SJSA1 (cell line): ENCODE results near the gene UHRF1. TPM values are rescaled to one million over a fixed set of nuclear protein-coding genes. Genes with fewer than 3 reads are reported as not detected.
A peak's percentile ranks its signal among the peaks of the same experiment; 100 is the strongest.
"Not testable (repeated sequence)": the region's sequence is repeated elsewhere in the genome, so short reads cannot be mapped to it uniquely, and the experiment has no call there.

ENCODE experiments used
- DNase-seq, 2 experiments: peaks; one replicate each; pipeline ENCODE4 v3.0.0-alpha.2; 2015 to 2020; ENCODE audit warnings: low spot score in 2 of 2, low read depth in 1 of 2
- H3K27ac ChIP-seq: fragments of 250-450 bp; sonication (Bioruptor Pico); 2 replicates; pipeline ENCODE4 v1.5.1; 2020; ENCODE audit warnings: mild to moderate bottlenecking, moderate library complexity
- H3K27me3 ChIP-seq: fragments of 250-450 bp; sonication (Bioruptor Pico); replicated peaks from 2 replicates; pipeline ENCODE4 v1.5.1; 2020; ENCODE audit warnings: mild to moderate bottlenecking, moderate library complexity
- H3K36me3 ChIP-seq: fragments of 250-450 bp; sonication (Bioruptor Pico); 2 replicates; pipeline ENCODE4 v1.5.1; 2020; ENCODE audit warnings: mild to moderate bottlenecking
- H3K4me1 ChIP-seq: fragments of 250-450 bp; sonication (Bioruptor Pico); replicated peaks from 2 replicates; pipeline ENCODE4 v1.6.1; 2021; ENCODE audit warnings: mild to moderate bottlenecking
- H3K4me3 ChIP-seq: fragments of 250-450 bp; sonication (Bioruptor Pico); 2 replicates; pipeline ENCODE4 v1.5.1; 2020; ENCODE audit warnings: mild to moderate bottlenecking
- H3K9me3 ChIP-seq: fragments of 250-450 bp; sonication (Bioruptor Pico); replicated peaks from 2 replicates; pipeline ENCODE4 v1.5.1; 2020; ENCODE audit warnings: mild to moderate bottlenecking
- total RNA-seq: library from RNA; depleted of rRNA; stranded (reverse); fragments of >200 nt; shearing (Covaris generic); gene quantifications from 2 replicates; pipeline ENCODE4 v1.2.3, GENCODE V29; 2014

UHRF1 gene
- total RNA-seq, 1 experiment from 2014 or later: 85.8 TPM

- Histone ChIP-seq H3K36me3 (peaks cover 10% of the 10 kb centered on the region), H3K4me1 (peaks cover 51% of the 10 kb centered on the region)
- not testable (repeated sequence) for H3K4me3 ChIP-seq, H3K9me3 ChIP-seq, H3K27ac ChIP-seq, DNase-seq, H3K27me3 ChIP-seq
These were observed 66.3 kb downstream of the UHRF1 start for GRCh38 chr19:4975601-4976000.

- no peak overlapping the region for H3K4me3 ChIP-seq
These were observed 67.3 kb downstream of the UHRF1 start for GRCh38 chr19:4976401-4977298.

GRCh38 chr19:4977299-4978174, 68.2 kb downstream of the UHRF1 start:
- H3K27me3 ChIP-seq: no peaks in the 10 kb centered on the region
- peaks cover 39% of the 10 kb centered on the region for H3K4me1 ChIP-seq
- peak overlapping the region; percentile 58 for H3K27ac ChIP-seq
- peaks cover 10% of the 10 kb centered on the region for H3K36me3 ChIP-seq
- peak; percentile 81 to 88 for DNase-seq
- no peaks in the 10 kb centered on the region for H3K9me3 ChIP-seq
- H3K4me3 ChIP-seq: no peak overlapping the region

More at GRCh38 chr19:4976401-4977298, 67.3 kb downstream of the UHRF1 start:
- H3K9me3 ChIP-seq: no peaks in the 10 kb centered on the region
- H3K27me3 ChIP-seq: no peaks in the 10 kb centered on the region
- DNase-seq: peak; percentile 47 to 66
- H3K4me1 ChIP-seq: peaks cover 42% of the 10 kb centered on the region
- peaks cover 10% of the 10 kb centered on the region for H3K36me3 ChIP-seq
- H3K27ac ChIP-seq: peak overlapping the region; percentile 58; the same call in 1 of the 2 replicates

GRCh38 chr19:4979211-4979807, 70.0 kb downstream of the UHRF1 start:
- DNase-seq: no peak
- no peak overlapping the region for H3K4me3 ChIP-seq
- H3K27me3 ChIP-seq: no peaks in the 10 kb centered on the region
- no peak overlapping the region for H3K27ac ChIP-seq
- H3K36me3 ChIP-seq: peaks cover 15% of the 10 kb centered on the region
- H3K4me1 ChIP-seq: peaks cover 30% of the 10 kb centered on the region
- no peaks in the 10 kb centered on the region for H3K9me3 ChIP-seq

- no peaks in the 10 kb centered on the region for H3K27me3 ChIP-seq
- no peak for DNase-seq
- no peak overlapping the region for H3K4me3 ChIP-seq
- H3K4me1 ChIP-seq: peaks cover 30% of the 10 kb centered on the region
- no peaks in the 10 kb centered on the region for H3K9me3 ChIP-seq
- H3K36me3 ChIP-seq: peaks cover 15% of the 10 kb centered on the region
- H3K27ac ChIP-seq: no peak overlapping the region
These were observed 70.8 kb downstream of the UHRF1 start for GRCh38 chr19:4980067-4980466.

GRCh38 chr19:4980838-4981680, 71.8 kb downstream of the UHRF1 start:
- Histone ChIP-seq H3K4me3 (no peak overlapping the region), H3K4me1 (peaks cover 29% of the 10 kb centered on the region), H3K36me3 (peaks cover 15% of the 10 kb centered on the region), H3K27ac (no peak overlapping the region), H3K27me3 (no peaks in the 10 kb centered on the region), H3K9me3 (no peaks in the 10 kb centered on the region)
- DNase-seq: no peak

GRCh38 chr19:4981681-4981958, 72.3 kb downstream of the UHRF1 start:
- peaks cover 23% of the 10 kb centered on the region for H3K4me1 ChIP-seq
- no peak for DNase-seq
- H3K27ac ChIP-seq: no peak overlapping the region
- H3K9me3 ChIP-seq: no peaks in the 10 kb centered on the region
- H3K4me3 ChIP-seq: no peak overlapping the region
- H3K36me3 ChIP-seq: peaks cover 15% of the 10 kb centered on the region
- no peaks in the 10 kb centered on the region for H3K27me3 ChIP-seq

- peaks cover 11% of the 10 kb centered on the region for H3K4me1 ChIP-seq
- H3K27me3 ChIP-seq: no peaks in the 10 kb centered on the region
- peaks cover 8% of the 10 kb centered on the region for H3K36me3 ChIP-seq
- H3K4me3 ChIP-seq: no peak overlapping the region
- H3K9me3 ChIP-seq: no peaks in the 10 kb centered on the region
- DNase-seq: no peak
- H3K27ac ChIP-seq: no peak overlapping the region
These were observed 74.2 kb downstream of the UHRF1 start for GRCh38 chr19:4983346-4984105.

- peaks cover 12% of the 10 kb centered on the region for H3K4me1 ChIP-seq
- peaks cover 4% of the 10 kb centered on the region; the same call in 1 of the 2 replicates for H3K36me3 ChIP-seq
- H3K27ac ChIP-seq: no peak overlapping the region
- DNase-seq: no peak
- no peak overlapping the region for H3K4me3 ChIP-seq
- H3K27me3 ChIP-seq: no peaks in the 10 kb centered on the region
- no peaks in the 10 kb centered on the region for H3K9me3 ChIP-seq
These were observed 74.7 kb downstream of the UHRF1 start for GRCh38 chr19:4984106-4984380.

- Histone ChIP-seq H3K4me1 (peaks cover 12% of the 10 kb centered on the region), H3K27ac (no peak overlapping the region), H3K4me3 (no peak overlapping the region), H3K9me3 (no peaks in the 10 kb centered on the region), H3K36me3 (peaks cover 4% of the 10 kb centered on the region; the same call in 1 of the 2 replicates), H3K27me3 (no peaks in the 10 kb centered on the region)
- no peak for DNase-seq
These were observed 75.2 kb downstream of the UHRF1 start for GRCh38 chr19:4984438-4984990.

- Histone ChIP-seq H3K9me3 (no peaks in the 10 kb centered on the region), H3K4me1 (peaks cover 12% of the 10 kb centered on the region), H3K27me3 (no peaks in the 10 kb centered on the region), H3K36me3 (peaks cover 4% of the 10 kb centered on the region; the same call in 1 of the 2 replicates), H3K4me3 (no peak overlapping the region), H3K27ac (no peak overlapping the region)
- no peak for DNase-seq
These were observed 76.3 kb downstream of the UHRF1 start for GRCh38 chr19:4985551-4985991.

GRCh38 chr19:4986056-4986455, 76.8 kb downstream of the UHRF1 start:
- Histone ChIP-seq H3K27me3 (no peaks in the 10 kb centered on the region), H3K36me3 (peaks cover 4% of the 10 kb centered on the region; the same call in 1 of the 2 replicates), H3K27ac (no peak overlapping the region), H3K9me3 (no peaks in the 10 kb centered on the region), H3K4me3 (no peak overlapping the region), H3K4me1 (peaks cover 12% of the 10 kb centered on the region)
- no peak for DNase-seq
